GM21423 (cell line): Measurements from ENCODE around the gene KPNA6.
"Not testable (repeated sequence)": the region's sequence is repeated elsewhere in the genome, so short reads cannot be mapped to it uniquely, and the experiment has no call there.

Experiments used
- ATAC-seq: cut with Tn5 transposase; IDR thresholded peaks from one replicate; pipeline ENCODE4 v1.9.1; 2021; ENCODE audit warnings: mild to moderate bottlenecking, moderate library complexity; ENCODE audit not compliant: unreplicated experiment

Gene KPNA6

GRCh38 chr1:32100359-32100758 lies 7.5 kb upstream of the KPNA6 start:
- ATAC-seq, result no peak

GRCh38 chr1:32100807-32101708 lies 6.8 kb upstream of the KPNA6 start:
- ATAC-seq, result no peak

DNA sequence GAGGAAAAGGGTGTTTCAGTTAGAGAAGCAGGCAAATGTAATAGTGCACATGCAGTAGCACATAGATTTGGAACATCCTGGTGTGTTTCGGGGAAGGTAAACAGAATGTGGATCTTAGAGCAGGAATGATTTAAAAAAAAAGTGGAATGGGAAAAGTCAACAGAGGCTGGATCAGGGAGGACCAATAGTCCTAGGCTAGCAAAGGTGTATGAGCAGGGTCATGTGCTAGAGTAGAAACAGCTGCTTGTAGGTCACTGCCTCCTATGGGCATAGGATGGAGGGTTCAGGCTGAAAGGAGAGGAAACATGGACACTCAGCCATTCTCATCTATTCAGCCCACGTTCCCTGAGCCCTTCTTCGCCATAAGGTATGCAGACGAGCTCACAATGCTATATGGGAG lies 3.7 kb upstream of the KPNA6 start:
- ATAC-seq, result no peak

- no peak for ATAC-seq
Measured at GRCh38 chr1:32105338-32105737, 2.5 kb upstream of the KPNA6 start.

DNA sequence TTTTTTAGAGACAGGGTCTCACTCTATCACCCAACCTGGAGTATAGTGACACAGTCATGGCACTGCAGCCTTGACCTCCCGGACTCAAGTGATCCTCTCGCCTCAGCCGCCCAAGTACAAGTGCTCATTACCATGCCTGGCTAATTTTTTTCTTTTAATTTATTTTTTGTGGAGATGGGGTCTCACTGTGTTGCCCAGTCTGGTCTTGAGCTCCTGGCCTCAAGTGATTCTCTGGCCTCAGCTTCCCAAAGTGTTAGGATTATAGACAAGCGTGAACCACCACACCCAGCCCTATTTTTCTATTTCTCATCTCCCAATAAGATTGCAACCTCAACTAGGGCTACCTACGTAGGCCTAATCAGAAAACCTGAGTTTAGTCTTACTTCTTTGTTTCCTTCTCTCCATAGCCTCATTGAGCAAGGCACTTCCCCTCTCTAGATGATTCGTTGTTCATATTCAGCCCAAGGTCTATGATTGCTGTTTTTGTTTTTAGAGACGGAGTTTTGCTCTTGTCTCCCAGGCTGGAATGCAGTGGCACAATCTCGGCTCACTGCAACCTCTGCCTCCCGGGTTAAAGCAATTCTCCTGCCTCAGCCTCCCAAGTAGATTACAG lies 1.1 kb upstream of the KPNA6 start:
- no peak for ATAC-seq

DNA sequence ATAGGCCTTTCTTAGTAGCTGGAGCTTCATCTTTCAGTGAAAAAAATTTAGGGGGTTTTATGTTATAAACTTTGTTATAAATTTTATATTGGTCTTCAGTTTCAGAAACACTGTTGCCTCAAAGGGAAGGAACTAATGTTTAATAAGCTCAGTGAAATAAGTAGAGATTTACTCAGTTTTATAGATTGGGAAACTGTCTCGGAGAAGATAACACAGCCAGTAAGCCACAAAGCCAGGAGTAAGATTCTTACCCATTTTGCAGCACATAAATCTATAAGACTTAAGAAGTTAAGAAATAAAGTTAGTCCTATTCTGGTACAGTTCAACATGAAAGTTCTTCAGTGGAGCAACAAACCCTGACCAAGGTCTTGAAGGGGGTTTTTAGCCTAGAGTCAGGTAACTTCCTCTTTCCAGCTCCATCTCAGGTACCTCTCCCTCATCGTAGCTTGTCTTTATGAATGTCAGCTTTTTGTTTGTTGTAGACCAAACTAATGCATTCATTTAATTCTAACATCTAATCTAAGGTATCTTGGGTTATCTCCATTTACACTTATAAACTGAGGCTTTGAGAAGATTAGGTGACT lies 3.3 kb downstream of the KPNA6 start:
- no peak for ATAC-seq

- no peak for ATAC-seq
Measured at GRCh38 chr1:32111789-32112188, 3.9 kb downstream of the KPNA6 start.

DNA sequence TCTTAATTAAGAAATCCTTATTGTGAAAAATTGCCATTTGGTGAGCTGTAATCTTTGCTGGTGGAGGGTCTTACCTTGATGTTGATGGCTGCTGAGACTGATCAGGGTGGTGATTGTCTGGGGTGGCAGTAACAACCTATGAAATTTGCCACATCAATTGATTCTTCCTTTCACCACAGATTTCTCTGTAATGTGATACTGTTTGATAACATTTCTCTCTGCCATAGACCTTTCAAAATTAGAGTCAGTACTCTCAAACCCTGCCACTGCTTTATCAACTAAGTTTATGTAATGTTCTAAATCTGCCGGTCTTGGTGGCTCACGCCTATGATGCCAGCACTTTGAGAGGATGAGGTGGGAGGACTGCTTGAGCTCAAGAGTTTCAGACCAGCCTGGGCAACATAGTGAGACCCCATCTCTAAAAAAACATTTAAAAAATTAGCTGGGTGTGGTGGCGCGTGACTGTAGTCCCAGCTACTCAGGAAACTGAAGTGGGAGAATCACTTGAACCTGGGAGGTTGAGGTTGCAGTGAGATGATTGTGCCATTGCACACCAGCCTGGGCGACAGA lies 5.0 kb downstream of the KPNA6 start:
- no peak for ATAC-seq

DNA sequence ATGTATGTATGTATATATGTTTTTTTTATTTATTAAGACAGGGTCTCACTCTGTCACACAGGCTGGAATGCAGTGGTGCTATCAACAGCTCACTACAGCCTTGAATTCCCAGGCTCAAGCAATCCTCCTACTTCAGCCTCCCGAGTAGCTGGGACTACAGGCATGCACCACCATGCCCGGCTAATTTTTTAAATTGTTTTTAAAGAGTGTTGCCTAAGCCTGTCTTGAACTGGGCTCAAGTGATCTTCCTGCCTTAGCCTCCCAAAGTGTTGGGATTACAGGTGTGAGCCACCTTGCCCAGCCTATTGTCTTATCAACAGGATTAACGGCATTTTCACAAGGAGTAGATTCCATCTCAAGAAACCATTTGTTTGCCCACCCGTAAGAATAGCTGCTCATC lies 5.6 kb downstream of the KPNA6 start:
- ATAC-seq, result not testable (repeated sequence)

DNA sequence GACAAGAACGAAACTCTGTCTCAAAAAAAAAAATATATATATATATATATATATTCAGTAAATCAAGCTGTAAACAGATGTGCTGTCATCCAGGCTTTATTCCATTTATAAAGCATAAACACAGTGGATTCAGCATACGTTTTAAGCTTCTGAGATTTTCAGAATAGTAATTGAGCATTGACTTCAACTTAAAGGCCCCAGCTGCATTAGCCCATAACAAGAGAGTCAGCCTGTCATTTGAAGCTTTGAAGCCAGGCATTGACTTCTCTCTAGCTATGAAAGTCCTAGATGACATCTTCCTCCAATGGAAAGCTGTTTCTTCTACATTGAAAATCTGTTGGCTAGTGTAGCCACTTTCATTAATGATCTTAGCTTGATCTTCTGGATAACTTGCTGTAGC lies 6.6 kb downstream of the KPNA6 start:
- no peak for ATAC-seq

DNA sequence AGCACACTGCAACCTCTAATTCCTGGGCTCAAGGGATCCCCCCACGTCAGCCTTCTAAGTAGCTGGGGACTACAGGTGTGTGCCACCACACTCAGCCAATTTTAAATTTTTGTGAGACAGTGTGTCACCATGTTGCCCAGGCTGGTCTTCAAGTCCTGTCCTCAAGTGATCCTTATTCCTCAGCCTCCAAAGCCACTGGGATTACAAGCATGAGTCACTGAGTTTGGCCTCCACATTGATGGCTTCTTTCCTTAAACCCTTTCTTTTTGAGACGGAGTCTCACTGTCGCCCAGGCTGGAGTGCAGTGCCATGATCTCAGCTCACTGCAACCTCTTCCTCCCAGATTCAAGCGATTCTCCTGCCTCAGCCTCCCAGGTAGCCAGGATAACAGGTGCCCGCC lies 7.6 kb downstream of the KPNA6 start:
- no peak for ATAC-seq

- ATAC-seq, result no peak
Measured at GRCh38 chr1:32116531-32116930, 8.7 kb downstream of the KPNA6 start.

- ATAC-seq, result no peak
Measured at GRCh38 chr1:32122151-32122550, 14.3 kb downstream of the KPNA6 start.

DNA sequence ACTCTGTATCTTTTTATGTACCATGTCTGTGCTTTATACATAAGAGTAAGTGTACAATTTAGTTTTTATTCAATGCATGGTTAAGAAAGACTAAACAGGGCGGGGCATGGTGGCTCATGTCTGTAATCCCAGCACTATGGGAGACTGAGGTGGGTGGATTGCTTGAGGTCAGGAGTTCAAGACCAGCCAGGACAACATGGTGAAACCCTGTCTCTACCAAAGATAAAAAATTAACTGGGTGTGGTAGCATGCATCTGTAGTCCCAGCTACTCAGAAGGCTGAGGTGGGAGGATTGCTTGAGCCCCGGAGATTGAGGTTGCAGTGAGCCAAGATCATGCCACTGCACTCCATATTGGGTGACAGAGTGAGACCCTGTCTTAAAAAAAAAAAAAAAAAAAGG lies 15.5 kb downstream of the KPNA6 start:
- not testable (repeated sequence) for ATAC-seq

GRCh38 chr1:32125313-32125712 lies 17.5 kb downstream of the KPNA6 start:
- ATAC-seq, result no peak

GRCh38 chr1:32126770-32127169 lies 18.9 kb downstream of the KPNA6 start:
- no peak for ATAC-seq

DNA sequence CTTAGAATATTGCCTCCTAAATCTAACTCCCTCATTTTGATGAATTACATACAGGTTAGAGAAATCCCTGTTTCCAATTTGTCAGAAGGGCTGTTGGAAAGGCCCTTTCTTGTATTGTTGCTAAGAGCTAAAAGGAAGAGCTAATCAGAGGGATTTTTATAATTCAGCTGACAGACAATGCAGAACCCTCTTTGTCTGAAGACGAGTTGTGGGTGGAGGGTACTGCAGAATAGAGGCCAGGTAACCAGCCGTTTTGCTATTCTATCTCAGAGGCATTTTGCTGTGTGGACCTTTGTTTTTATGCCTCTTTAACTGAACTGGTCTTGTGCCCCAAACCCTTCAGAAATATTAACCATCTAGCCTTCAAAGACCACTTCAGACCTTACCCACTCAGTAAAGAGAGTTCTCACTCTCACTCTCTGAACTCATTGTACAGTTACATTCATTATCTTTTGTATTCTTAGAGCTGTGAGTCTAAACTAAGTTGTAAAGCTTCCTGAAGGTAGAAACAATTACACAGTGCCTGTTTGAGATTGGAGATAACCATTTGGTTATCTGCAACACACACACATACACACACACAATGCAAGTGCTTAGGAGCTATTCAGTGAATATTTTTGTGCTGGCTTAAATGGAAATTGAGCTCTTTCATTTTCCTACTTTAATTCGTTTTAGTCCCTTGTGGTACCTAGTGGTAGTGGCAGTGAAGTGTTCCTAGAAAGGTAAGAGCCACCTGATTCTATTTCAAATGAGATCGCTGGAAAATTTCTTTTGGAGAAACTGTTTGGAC lies 19.7 kb downstream of the KPNA6 start:
- no peak for ATAC-seq

DNA sequence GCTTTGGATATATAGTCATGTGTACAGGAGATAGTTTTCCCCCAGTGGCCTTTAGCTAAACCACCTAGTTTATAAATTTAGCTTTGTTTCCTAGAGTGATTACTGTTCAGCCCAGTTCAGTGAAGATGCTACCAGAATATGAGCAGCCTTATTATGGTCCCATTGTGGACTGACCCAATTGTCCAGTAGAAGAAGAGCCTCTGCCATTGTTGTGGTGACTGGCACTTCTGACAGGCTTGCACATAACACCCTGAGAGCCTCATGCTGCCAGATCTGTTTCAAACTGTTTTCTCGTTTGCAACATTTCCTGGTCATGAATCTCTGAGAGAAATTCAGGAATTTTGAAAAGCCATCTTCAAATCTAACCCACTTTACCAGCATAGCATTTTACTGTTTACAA lies 20.6 kb downstream of the KPNA6 start:
- no peak for ATAC-seq

- no peak for ATAC-seq
Measured at GRCh38 chr1:32128964-32129363, 21.1 kb downstream of the KPNA6 start.

DNA sequence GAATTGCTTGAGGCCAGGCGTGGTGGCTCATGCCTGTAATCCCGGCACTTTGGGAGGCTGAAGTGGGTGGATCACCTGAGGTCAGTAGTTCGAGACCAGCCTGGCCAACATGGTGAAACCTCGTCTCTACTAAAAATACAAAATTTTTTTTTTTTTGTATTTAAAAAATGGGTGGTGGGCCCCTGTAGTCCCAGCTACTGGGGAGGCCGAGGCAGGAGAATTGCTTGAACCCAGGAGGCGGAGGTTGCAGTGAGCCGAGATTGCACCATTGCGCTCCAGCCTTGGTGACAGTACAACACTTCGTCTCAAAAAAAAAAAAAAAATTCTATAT lies 26.1 kb downstream of the KPNA6 start:
- ATAC-seq, result not testable (repeated sequence)

GRCh38 chr1:32137111-32137510 lies 29.3 kb downstream of the KPNA6 start:
- no peak for ATAC-seq
